ENCODE results near the gene FER1L5.

The FER1L5 gene

GRCh38 chr2:96642564-96643360, at the start of gene FER1L5:
FER1L5 (plus strand) TSS chr2:96642764; CDS start chr2:96642837, 73 bp downstream.
- no peak for DNase-seq

GRCh38 chr2:96594282-96594681, 48.3 kb upstream of the FER1L5 start:
- no peak for DNase-seq

- no peak for DNase-seq
These were observed 47.8 kb upstream of the FER1L5 start for GRCh38 chr2:96594691-96595152.

DNA sequence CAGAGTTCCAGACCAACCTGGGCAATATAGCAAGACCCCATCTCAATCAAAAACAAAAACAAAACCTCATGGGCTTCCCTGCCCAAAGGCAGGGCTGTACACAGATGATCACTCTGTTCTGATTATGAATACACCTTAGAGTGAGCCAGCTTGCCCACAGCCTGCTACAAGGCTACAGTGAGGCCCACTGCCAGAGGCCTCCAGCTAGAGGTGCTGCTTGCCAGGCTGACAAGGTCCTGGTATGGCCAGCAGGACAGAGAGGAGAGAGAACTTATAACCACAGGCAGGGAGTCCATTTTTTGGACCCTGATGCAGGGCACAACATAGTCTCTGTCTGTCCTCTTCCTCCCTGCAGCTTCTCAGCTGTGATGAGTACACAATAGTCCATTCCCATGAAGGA, 46.0 kb upstream of the FER1L5 start:
- DNase-seq = no peak

DNA sequence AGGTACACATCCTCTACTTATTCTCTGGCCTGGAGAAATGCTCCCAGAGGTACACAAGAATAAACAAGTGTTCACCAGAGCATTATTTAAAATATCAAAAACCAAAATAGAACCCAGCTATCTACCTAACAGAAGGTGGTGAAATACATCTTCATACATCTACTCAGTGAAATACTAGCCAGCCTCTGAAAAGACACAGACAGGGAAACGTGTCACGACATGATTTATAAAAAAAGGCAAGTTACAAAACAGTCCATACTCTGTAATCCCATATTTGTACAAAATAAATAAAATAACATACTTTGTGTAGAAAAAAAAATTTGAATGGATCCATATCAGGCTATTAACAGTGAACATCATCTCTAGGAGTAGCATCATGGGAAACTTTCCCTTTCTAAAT, 42.6 kb upstream of the FER1L5 start:
- DNase-seq = no peak

DNA sequence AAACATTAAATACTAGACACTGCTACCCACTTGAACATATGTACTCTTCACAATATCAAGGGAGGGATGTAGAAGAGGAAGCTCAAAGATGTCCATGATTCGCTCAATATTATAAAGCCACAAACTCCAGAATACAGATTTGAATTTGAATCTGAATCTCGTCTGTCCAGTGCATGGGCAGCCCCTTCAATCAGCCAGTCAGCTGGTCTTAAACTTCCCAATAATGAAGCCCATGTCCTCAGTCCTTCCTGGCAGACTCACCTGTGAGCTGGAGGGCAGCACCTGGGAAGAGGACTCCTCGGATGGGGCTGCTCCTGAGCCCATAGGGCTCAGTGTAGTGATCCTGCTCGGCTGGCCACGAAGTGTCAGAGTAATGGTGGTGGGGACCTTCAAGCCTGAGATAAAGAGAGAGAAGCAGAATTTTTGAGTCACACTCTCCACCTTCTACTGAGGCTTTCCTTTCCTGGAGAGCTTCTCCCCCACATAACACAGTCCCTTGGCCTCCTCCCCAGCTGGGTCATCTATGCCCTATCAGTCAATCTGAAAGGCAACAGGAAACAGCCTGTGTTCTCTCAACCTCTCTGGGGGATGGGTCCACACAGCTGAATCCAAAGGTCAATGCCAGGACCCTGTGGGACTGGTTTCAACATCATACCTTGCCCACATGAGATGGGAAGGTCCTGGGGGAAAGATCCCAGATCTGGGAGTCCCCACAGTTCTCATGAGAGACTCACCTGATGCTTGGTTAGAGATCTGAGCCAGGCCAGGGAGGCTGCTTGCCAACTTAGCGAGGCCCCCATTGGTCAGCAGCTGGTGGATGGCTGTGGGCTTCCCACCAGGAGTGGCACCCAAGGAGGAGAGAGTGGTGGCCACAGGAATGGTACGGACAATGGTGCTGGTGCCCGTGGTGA, 40.9 kb upstream of the FER1L5 start:
- DNase-seq = no peak

GRCh38 chr2:96602330-96602823, 40.2 kb upstream of the FER1L5 start:
- no peak for DNase-seq

GRCh38 chr2:96604104-96604503, 38.5 kb upstream of the FER1L5 start:
- DNase-seq = no peak

GRCh38 chr2:96608469-96609455, 33.8 kb upstream of the FER1L5 start:
- no peak for DNase-seq

- no peak for DNase-seq
These were observed 26.4 kb upstream of the FER1L5 start for GRCh38 chr2:96616128-96616527.

DNA sequence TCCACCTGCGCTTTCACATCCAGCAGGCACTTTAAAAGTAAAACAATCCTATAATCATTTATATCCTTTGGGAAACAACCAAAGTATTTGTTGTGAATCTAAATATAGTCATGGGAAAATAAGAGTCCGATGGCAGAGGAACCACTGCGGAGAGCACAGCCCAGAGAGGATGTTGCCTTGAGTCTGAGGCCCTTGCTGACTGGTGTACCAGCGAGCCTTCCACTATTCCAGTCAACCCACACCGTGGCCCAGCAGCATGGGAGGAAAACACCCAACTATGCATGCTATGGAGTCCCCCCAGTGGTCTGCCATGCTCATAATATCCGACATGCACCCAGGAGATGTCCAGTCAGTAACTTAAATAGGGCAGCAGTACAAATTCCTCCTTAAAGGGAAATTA, 26.0 kb upstream of the FER1L5 start:
- no peak for DNase-seq

- DNase-seq = no peak
These were observed 25.6 kb upstream of the FER1L5 start for GRCh38 chr2:96617012-96617411.

- DNase-seq = no peak
These were observed 23.8 kb upstream of the FER1L5 start for GRCh38 chr2:96618596-96619283.

- DNase-seq = no peak
These were observed 20.0 kb upstream of the FER1L5 start for GRCh38 chr2:96622544-96622943.

DNA sequence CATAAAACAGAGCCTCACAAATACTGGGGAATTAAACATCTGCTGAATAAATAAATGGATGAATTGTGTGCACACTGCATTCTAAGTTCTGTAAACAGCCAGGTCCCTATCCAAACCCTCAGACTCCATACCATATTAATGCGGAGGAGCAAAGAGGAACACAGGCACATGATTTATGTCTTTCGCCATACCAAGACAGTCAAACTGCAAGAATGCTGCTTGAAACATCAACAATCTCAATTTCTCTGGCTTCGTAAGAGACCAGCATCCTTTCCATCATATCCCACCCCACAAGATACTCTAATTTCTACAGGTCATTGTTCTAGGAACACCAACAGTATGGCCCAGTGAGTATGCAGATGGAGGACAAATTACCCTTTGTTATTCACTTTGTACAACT, 19.4 kb upstream of the FER1L5 start:
- no peak for DNase-seq

DNA sequence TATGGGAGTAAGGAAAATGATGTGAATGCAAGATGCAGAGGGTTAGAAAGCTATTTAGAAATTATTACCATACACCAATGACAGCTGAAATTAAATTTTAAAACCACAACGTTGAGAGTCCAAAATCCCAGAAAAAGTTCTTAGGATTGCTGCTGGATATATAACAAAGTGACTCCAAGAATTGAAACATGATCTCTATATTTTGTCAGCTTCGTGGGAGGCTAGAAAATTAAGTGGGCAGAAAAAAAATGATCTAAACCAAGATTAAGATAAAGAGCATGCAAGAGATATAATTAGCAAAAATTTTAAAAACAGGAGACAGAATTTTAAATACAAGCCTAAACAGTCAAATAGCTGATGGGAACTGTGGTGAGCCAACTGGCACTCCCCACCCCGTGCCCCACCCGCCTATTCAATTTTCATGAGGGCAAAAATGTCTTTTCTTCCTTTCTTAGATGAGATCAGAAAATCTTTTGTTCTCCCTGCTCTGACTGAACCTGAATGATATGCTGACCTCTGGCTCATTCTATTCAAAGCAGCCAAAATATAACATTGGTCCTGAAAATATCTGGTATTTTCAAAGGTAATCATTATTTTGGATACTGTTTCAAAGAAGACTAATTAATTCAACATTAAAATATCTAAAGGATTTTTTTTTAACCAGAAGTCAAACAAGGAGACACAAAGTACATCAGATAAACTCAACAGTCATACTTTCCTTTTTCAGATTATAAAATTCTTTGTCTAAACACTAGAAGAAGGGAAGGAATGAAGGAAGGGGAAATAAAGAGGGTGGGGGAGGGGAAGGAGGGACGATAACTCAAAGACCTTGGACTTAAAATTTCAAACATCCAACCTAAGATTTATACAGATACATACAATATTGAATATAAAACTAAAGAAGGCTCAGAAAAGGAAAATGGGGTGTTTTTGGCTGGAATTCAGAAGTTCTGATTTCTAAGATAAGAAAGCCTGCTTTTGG, 16.7 kb upstream of the FER1L5 start:
- no peak for DNase-seq

GRCh38 chr2:96626553-96626942, 16.0 kb upstream of the FER1L5 start:
- DNase-seq = no peak

DNA sequence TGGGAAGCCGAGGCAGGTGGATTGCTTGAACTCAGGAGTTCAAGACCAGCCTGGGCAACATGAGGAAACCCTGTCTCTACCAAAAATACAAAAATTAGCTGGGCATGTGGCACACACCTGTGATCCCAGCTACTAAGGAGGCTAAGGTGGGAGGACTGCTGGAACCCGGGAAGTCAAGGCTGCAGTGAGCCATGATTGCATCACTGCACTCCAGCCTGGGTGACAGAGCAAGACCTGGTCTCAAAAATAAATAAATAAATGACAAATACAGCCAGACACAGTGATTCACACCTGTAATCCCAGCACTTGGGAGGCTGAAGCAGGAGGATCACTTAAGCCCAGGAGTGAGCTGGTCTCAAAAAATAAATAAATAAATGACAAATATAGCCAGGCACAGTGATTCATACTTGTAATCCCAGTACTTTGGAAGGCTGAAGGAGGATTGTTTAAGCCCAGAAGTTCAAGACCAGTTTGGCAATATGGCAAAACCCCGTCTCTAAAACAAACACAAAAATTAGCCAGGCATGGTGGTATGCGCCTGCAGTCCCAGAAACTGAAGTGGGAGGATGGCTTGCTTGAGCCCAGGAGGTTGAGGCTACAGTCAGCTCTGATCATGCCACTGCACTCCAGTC, 10.6 kb upstream of the FER1L5 start:
- no peak for DNase-seq

DNA sequence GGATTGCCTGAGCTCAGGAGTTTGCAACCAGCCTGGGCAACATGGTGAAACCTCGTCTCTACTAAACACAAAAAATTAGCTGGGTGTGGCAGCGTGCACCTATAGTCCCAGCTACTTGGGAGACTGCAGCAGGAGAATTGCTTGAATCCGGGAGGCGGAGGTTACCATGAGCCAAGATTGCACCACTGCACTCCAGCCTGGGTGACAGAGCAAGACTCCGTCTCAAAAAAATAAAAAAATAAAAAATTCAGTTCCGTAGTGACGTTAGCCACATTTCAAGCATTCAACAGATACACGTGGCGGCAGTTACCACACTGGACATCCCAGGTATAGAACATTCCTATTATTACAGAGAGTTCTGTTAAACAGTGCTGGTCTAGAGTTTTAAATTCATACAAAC, 8.9 kb upstream of the FER1L5 start:
- DNase-seq = no peak

GRCh38 chr2:96636551-96637171, 5.9 kb upstream of the FER1L5 start:
- DNase-seq = no peak

All from NCI-H1092 treated with DMSO at 0.1 percent for 48 hours (cell line).